Karpas-422 (cell line): Measurements from ENCODE around the gene XRCC1. TPM values are rescaled to one million over a fixed set of nuclear protein-coding genes. Genes with fewer than 3 reads are reported as not detected.

Experiments used
- DNase-seq: peaks from one replicate; pipeline ENCODE4 v3.0.0-alpha.2; 2015
- H2AFZ ChIP-seq: fragments of 200-600 bp; sonication (generic); 2 replicates; pipeline ENCODE4 v1.6.1; 2014; ENCODE audit warnings: antibody characterized with exemption, low read length, mixed read lengths
- H3K27ac ChIP-seq: fragments of 200-600 bp; sonication (generic); 2 replicates; pipeline ENCODE4 v1.5.1; 2014; ENCODE audit warnings: mild to moderate bottlenecking, low read length, moderate library complexity
- H3K27me3 ChIP-seq: fragments of 200-600 bp; sonication (generic); 2 replicates; pipeline ENCODE4 v1.6.1; 2014; ENCODE audit warnings: low read length, mixed read lengths
- H3K36me3 ChIP-seq: fragments of 200-600 bp; sonication (generic); 2 replicates; pipeline ENCODE4 v1.6.1; 2014; ENCODE audit warnings: low read length, mixed read lengths; ENCODE audit not compliant: insufficient read depth
- H3K4me1 ChIP-seq: fragments of 200-600 bp; sonication (generic); 2 replicates; pipeline ENCODE4 v1.6.1; 2014; ENCODE audit warnings: mild to moderate bottlenecking, low read length, mixed read lengths
- H3K4me2 ChIP-seq: fragments of 200-600 bp; sonication (generic); 2 replicates; pipeline ENCODE4 v1.6.1; 2014; ENCODE audit warnings: low read length, low read depth, mild to moderate bottlenecking; ENCODE audit not compliant: poor library complexity, severe bottlenecking
- H3K4me3 ChIP-seq: fragments of 200-600 bp; sonication (generic); 2 replicates; pipeline ENCODE4 v1.5.1; 2014; ENCODE audit warnings: mild to moderate bottlenecking, antibody characterized with exemption, low read length, mixed read lengths
- H3K79me2 ChIP-seq: fragments of 200-600 bp; sonication (generic); 2 replicates; pipeline ENCODE4 v1.6.1; 2014; ENCODE audit warnings: mild to moderate bottlenecking, low read length, mixed read lengths
- H3K9ac ChIP-seq: fragments of 200-600 bp; sonication (generic); 2 replicates; pipeline ENCODE4 v1.6.0; 2014; ENCODE audit warnings: low read length
- H3K9me2 ChIP-seq: fragments of 200-600 bp; sonication (generic), shearing (Covaris generic); replicated peaks from 2 replicates; pipeline ENCODE4 v1.6.0; 2014; ENCODE audit warnings: mild to moderate bottlenecking, low read length, moderate library complexity; ENCODE audit not compliant: insufficient read depth
- H3K9me3 ChIP-seq: fragments of 300-700, 200-600 bp; sonication (generic); 2 replicates; pipeline ENCODE4 v1.6.1; 2014; ENCODE audit warnings: low read length, mixed read lengths
- H4K20me1 ChIP-seq: fragments of 200-600 bp; sonication (generic); 2 replicates; pipeline ENCODE4 v1.6.1; 2014; ENCODE audit warnings: mild to moderate bottlenecking, antibody characterized with exemption, low read length, low read depth; ENCODE audit not compliant: insufficient read depth
- total RNA-seq: library from RNA; depleted of rRNA; stranded (reverse); fragments of >200 nt; shearing (Covaris generic); gene quantifications from 2 replicates; pipeline ENCODE4 v1.2.3, GENCODE V29; 2014; ENCODE audit warnings: low replicate concordance; rRNA removed

XRCC1 gene
- total RNA-seq = 40.6 and 70.1 TPM in 2 replicates

GRCh38 chr19:43575156-43575950, at the start of gene XRCC1, which contains the start of gene PINLYP:
XRCC1 (minus strand) TSS chr19:43575527; CDS start chr19:43575458, 69 bp downstream.
PINLYP (plus strand) TSS chr19:43575801; CDS start chr19:43577192, 1,391 bp downstream.
- DNase-seq = peak; percentile 100
- Histone ChIP-seq H3K27me3 (no peaks in the 10 kb centered on the region), H3K4me1 (peaks cover 13% of the 10 kb centered on the region), H4K20me1 (no peaks in the 10 kb centered on the region), H3K27ac (peak within 1 kb of the TSS; percentile 30; the same call in 1 of the 2 replicates), H3K9me2 (no peaks in the 10 kb centered on the region), H3K4me2 (peak within 1 kb of the TSS; percentile 98), H3K9me3 (no peaks in the 10 kb centered on the region), H3K9ac (peak within 1 kb of the TSS; percentile 96), H2AFZ (peak within 1 kb of the TSS; percentile 55; the same call in 1 of the 2 replicates), H3K36me3 (no peaks in the 10 kb centered on the region), H3K79me2 (peaks cover 37% of the 10 kb centered on the region), H3K4me3 (peak within 1 kb of the TSS; percentile 88)

- peak overlapping the region; percentile 37 for H3K4me2 ChIP-seq
- H3K27ac ChIP-seq = no peak overlapping the region
- H3K9me3 ChIP-seq = no peaks in the 10 kb centered on the region
- 0 out of 2 replicates have a peak, but pooled peaks cover 3% of the 10 kb centered on the region for H4K20me1 ChIP-seq
- no peaks in the 10 kb centered on the region for H3K9me2 ChIP-seq
- peaks cover 10% of the 10 kb centered on the region for H3K79me2 ChIP-seq
- H2AFZ ChIP-seq = no peak overlapping the region
- peak; percentile 97 for DNase-seq
- no peak overlapping the region for H3K9ac ChIP-seq
- H3K4me1 ChIP-seq = peaks cover 16% of the 10 kb centered on the region
- H3K4me3 ChIP-seq = no peak overlapping the region
- H3K36me3 ChIP-seq = no peaks in the 10 kb centered on the region
- H3K27me3 ChIP-seq = no peaks in the 10 kb centered on the region
Observed at GRCh38 chr19:43624933-43625332, 49.6 kb upstream of the XRCC1 start.

GRCh38 chr19:43623889-43624670, 48.8 kb upstream of the XRCC1 start:
- Histone ChIP-seq H4K20me1 (0 out of 2 replicates have a peak, but pooled peaks cover 3% of the 10 kb centered on the region), H3K9ac (no peak overlapping the region), H3K9me3 (no peaks in the 10 kb centered on the region), H3K4me3 (no peak overlapping the region), H3K4me2 (peak overlapping the region; percentile 37), H3K27ac (no peak overlapping the region), H3K79me2 (peaks cover 12% of the 10 kb centered on the region), H3K27me3 (no peaks in the 10 kb centered on the region), H2AFZ (no peak overlapping the region), H3K9me2 (no peaks in the 10 kb centered on the region), H3K36me3 (no peaks in the 10 kb centered on the region), H3K4me1 (peaks cover 20% of the 10 kb centered on the region)
- DNase-seq = no peak

GRCh38 chr19:43622956-43623355, 47.6 kb upstream of the XRCC1 start:
- no peak overlapping the region for H3K9ac ChIP-seq
- no peak for DNase-seq
- H3K79me2 ChIP-seq = peaks cover 23% of the 10 kb centered on the region
- no peak overlapping the region for H3K27ac ChIP-seq
- H3K9me3 ChIP-seq = no peaks in the 10 kb centered on the region
- no peaks in the 10 kb centered on the region for H3K36me3 ChIP-seq
- no peaks in the 10 kb centered on the region for H3K9me2 ChIP-seq
- H2AFZ ChIP-seq = no peak overlapping the region
- no peak overlapping the region for H3K4me2 ChIP-seq
- H3K4me1 ChIP-seq = peaks cover 27% of the 10 kb centered on the region
- H3K27me3 ChIP-seq = no peaks in the 10 kb centered on the region
- 0 out of 2 replicates have a peak, but pooled peaks cover 3% of the 10 kb centered on the region for H4K20me1 ChIP-seq
- no peak overlapping the region for H3K4me3 ChIP-seq

- Histone ChIP-seq H3K9ac (no peak overlapping the region), H3K4me2 (no peak overlapping the region)
Observed at GRCh38 chr19:43622070-43622469, 46.7 kb upstream of the XRCC1 start.

GRCh38 chr19:43620061-43621001, 45.0 kb upstream of the XRCC1 start:
- Histone ChIP-seq H3K9me3 (no peaks in the 10 kb centered on the region), H3K4me1 (peaks cover 27% of the 10 kb centered on the region), H3K4me2 (peak overlapping the region; percentile 91), H2AFZ (peak overlapping the region; percentile 33; the same call in 1 of the 2 replicates), H3K27ac (peak overlapping the region; percentile 93), H3K9ac (peak overlapping the region; percentile 96), H3K9me2 (no peaks in the 10 kb centered on the region), H3K36me3 (no peaks in the 10 kb centered on the region), H3K79me2 (peaks cover 48% of the 10 kb centered on the region), H3K4me3 (peak overlapping the region; percentile 91), H3K27me3 (no peaks in the 10 kb centered on the region), H4K20me1 (no peaks in the 10 kb centered on the region)
- DNase-seq = peak; percentile 56

More at GRCh38 chr19:43622070-43622469, 46.7 kb upstream of the XRCC1 start:
- no peak overlapping the region for H3K27ac ChIP-seq
- H3K4me3 ChIP-seq = no peak overlapping the region
- H4K20me1 ChIP-seq = 0 out of 2 replicates have a peak, but pooled peaks cover 3% of the 10 kb centered on the region
- no peaks in the 10 kb centered on the region for H3K9me2 ChIP-seq
- DNase-seq = no peak
- no peaks in the 10 kb centered on the region for H3K36me3 ChIP-seq
- no peaks in the 10 kb centered on the region for H3K27me3 ChIP-seq
- peaks cover 27% of the 10 kb centered on the region for H3K4me1 ChIP-seq
- H3K79me2 ChIP-seq = peaks cover 31% of the 10 kb centered on the region
- no peaks in the 10 kb centered on the region for H3K9me3 ChIP-seq
- no peak overlapping the region for H2AFZ ChIP-seq

GRCh38 chr19:43619262-43620060, 44.1 kb upstream of the XRCC1 start, which contains the start of gene ZNF428:
ZNF428 (minus strand) TSS chr19:43619629; CDS start chr19:43614304, 5,325 bp downstream.
- peak within 1 kb of the TSS; percentile 91 for H3K4me3 ChIP-seq

More at GRCh38 chr19:43619262-43620060, 44.1 kb upstream of the XRCC1 start, which contains the start of gene ZNF428:
- no peaks in the 10 kb centered on the region for H3K9me3 ChIP-seq
- H3K4me2 ChIP-seq = peak within 1 kb of the TSS; percentile 91
- H2AFZ ChIP-seq = peak within 1 kb of the TSS; percentile 85; the same call in 1 of the 2 replicates
- peak within 1 kb of the TSS; percentile 96 for H3K9ac ChIP-seq
- peaks cover 21% of the 10 kb centered on the region for H3K4me1 ChIP-seq
- no peaks in the 10 kb centered on the region for H3K9me2 ChIP-seq
- H3K27me3 ChIP-seq = no peaks in the 10 kb centered on the region
- no peaks in the 10 kb centered on the region for H3K36me3 ChIP-seq
- no peaks in the 10 kb centered on the region for H4K20me1 ChIP-seq
- H3K27ac ChIP-seq = peak within 1 kb of the TSS; percentile 93
- DNase-seq = peak; percentile 98
- H3K79me2 ChIP-seq = peaks cover 57% of the 10 kb centered on the region
